ENCODE results near the gene EVI5L. TPM values are rescaled to one million over a fixed set of nuclear protein-coding genes. Genes with fewer than 3 reads are reported as not detected.

The EVI5L gene
- total and polyA plus RNA-seq, 2 donors (not counting 3 experiments of a cell fraction or from before 2014, with no cell fraction given): 11.9 to 13.5 TPM

DNA sequence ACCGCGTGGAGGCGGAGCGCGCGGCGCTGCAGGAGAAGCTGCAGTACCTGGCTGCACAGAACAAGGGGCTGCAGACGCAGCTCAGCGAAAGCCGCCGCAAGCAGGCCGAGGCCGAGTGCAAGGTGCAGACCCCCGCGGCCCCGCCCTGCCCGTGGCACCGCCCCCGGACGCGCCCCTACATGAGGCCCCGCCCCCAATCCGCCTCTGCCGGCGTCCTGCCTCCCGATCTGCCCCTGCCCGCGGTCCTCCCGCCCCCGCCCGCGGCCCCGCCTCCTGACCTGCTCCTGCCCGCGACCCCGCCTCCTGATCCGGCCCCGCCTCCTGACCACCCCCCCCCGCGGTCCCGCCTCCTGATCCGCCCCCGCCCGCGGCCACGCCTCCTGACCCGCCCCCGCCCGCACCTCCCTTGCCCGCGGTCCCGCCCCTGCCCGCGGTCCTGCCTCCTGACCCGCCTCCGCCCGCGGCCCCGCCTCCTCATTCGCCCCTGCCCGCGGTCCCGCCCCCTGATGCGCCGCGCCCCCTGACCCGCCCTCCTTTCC is 32.5 kb downstream of the EVI5L start:
- no peak overlapping the region for H3K9ac ChIP-seq (replicated peaks; ENCODE audit: extremely low read depth, insufficient read depth, low read length)
- DNase-seq (ENCODE audit: low read depth, low spot score) (peak; percentile 49), FAIRE-seq (peak; percentile 44)
- no peaks in the 10 kb centered on the region for H3K4me1 ChIP-seq (ENCODE audit: control insufficient read depth, extremely low read depth, insufficient read depth, low read length)
- no peaks in the 10 kb centered on the region for H3K9me3 ChIP-seq (replicated peaks; ENCODE audit: control insufficient read depth, insufficient read depth, low read length)
- peak overlapping the region; percentile 31 for H2AFZ ChIP-seq (ENCODE audit: low read depth, low read length)
- H3K27ac ChIP-seq (ENCODE audit: insufficient read depth, low read depth, low read length): no peak overlapping the region
- peaks cover 12 to 21% of the 10 kb centered on the region in 2 experiments for H3K27me3 ChIP-seq (ENCODE audit: control insufficient read depth in 2 of 2, insufficient read depth in 2 of 2, low read length in 2 of 2)
- no TSS peak for BruUV-seq (replicated peaks)
- intact Hi-C loops (cut with micrococcal nuclease) (no loop called here), dilution Hi-C loops (cut with MboI; ENCODE audit: extremely low pct_ligation_motif_present, low sequenced_read_pairs) (no loop called here)
- CTCF ChIA-PET: interaction anchor here (0.8 to 1.8 kb wide), 6 partner anchors 8 to 294 kb away, joined by 3 to 7 read pairs (median 4); no protein-coding TSS in a partner anchor
- no peaks in the 10 kb centered on the region for H4K20me1 ChIP-seq (replicated peaks; ENCODE audit: control insufficient read depth, extremely low read depth, insufficient read depth, low read length)
- POLR2A ChIA-PET: no interaction called here
- H3K4me2 ChIP-seq (ENCODE audit: insufficient read depth, low read length): no peak overlapping the region
- H3K4me3 ChIP-seq (replicated peaks in 1 of 3; ENCODE audit: insufficient read depth in 1 of 3, low read depth in 1 of 3, low read length in 3 of 3): peak overlapping the region in 2 of 3 experiments; percentile 3
- H3K36me3 ChIP-seq (ENCODE audit: control insufficient read depth in 2 of 2, extremely low read depth in 1 of 2, insufficient read depth in 2 of 2, low read length in 2 of 2): no peaks in the 10 kb centered on the region
- H3K79me2 ChIP-seq (ENCODE audit: control insufficient read depth, insufficient read depth, low read length): no peaks in the 10 kb centered on the region
- no peaks in the 10 kb centered on the region for H3K9me1 ChIP-seq (replicated peaks; ENCODE audit: control insufficient read depth, extremely low read depth, insufficient read depth, low read length)
- no peak for TF ChIP-seq EZH2 (IDR thresholded peaks at IDR 0.05; ENCODE audit: borderline replicate concordance, low read depth, low read length, severe bottlenecking)
- no peak for TF ChIP-seq FOS (IDR thresholded peaks at IDR 0.05; ENCODE audit: borderline replicate concordance, insufficient read depth, low read length)
- no peak for TF ChIP-seq GATA2 (IDR thresholded peaks at IDR 0.05; ENCODE audit: insufficient read depth, insufficient read length, low read depth, low read length)
- TF ChIP-seq, protein P1, sequence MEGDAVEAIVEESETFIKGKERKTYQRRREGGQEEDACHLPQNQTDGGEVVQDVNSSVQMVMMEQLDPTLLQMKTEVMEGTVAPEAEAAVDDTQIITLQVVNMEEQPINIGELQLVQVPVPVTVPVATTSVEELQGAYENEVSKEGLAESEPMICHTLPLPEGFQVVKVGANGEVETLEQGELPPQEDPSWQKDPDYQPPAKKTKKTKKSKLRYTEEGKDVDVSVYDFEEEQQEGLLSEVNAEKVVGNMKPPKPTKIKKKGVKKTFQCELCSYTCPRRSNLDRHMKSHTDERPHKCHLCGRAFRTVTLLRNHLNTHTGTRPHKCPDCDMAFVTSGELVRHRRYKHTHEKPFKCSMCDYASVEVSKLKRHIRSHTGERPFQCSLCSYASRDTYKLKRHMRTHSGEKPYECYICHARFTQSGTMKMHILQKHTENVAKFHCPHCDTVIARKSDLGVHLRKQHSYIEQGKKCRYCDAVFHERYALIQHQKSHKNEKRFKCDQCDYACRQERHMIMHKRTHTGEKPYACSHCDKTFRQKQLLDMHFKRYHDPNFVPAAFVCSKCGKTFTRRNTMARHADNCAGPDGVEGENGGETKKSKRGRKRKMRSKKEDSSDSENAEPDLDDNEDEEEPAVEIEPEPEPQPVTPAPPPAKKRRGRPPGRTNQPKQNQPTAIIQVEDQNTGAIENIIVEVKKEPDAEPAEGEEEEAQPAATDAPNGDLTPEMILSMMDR (IDR thresholded peaks at IDR 0.05; ENCODE audit: extremely low read depth in 1 of 2, insufficient read depth in 1 of 2, low read depth in 1 of 2, low read length in 2 of 2): no peak
- TF ChIP-seq MYC (IDR thresholded peaks at IDR 0.05; ENCODE audit: low read depth, low read length): no peak
- TF ChIP-seq POLR2AphosphoS5 (IDR thresholded peaks at IDR 0.05; ENCODE audit: insufficient read depth, low read depth, low read length): no peak
- TF ChIP-seq POLR2A (IDR thresholded peaks at IDR 0.05; ENCODE audit: low read depth, low read length): no peak
- TF ChIP-seq JUN (IDR thresholded peaks at IDR 0.05; ENCODE audit: borderline replicate concordance, insufficient read depth, insufficient read length, low read depth): no peak
- TF ChIP-seq, protein P2, sequence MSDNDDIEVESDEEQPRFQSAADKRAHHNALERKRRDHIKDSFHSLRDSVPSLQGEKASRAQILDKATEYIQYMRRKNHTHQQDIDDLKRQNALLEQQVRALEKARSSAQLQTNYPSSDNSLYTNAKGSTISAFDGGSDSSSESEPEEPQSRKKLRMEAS (IDR thresholded peaks at IDR 0.05; ENCODE audit: insufficient read depth, insufficient read length): no peak

All from endothelial cell of umbilical vein (primary cell).